ENCODE results near the gene UVSSA. TPM values are rescaled to one million over a fixed set of nuclear protein-coding genes. Genes with fewer than 3 reads are reported as not detected.

Gene UVSSA
- total RNA-seq, 1 experiment from 2014 or later: 40.4 TPM

DNA sequence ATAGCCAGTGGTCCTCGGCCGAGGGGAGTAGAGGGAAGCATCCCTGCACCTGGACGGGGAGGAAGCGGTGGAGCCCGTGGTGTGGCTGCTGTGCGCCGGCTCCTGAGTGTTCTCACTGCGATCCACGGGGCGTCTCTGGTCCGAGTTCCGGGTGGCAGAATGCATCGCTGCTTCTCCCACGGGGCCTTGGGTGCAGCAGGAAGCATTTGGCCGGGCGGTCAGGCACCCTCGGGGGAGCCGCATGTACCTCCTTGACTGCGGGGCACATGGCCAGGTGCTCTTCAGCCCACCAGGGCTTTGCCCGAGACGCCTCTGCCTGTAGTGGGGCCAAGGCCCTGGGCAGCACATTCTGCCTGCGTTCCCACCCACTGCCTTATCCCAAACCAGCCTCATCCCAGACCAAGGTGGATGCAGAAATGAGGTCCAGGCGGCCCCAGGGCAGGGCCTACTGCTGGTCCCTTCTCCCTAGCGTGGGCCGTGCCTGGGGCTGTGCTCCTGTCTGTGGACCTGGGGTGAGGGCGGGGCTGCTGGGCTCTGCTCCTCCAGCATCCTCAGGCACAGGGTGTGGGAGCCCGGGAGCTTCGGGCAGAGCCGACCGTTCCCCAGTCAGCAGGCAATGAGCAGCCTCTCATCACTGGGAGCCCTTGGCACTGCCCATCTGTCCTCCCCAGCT lies 31.7 kb downstream of the UVSSA start:
- H3K9me3 Mint-ChIP-seq: no peaks in the 10 kb centered on the region
- no peak for ATAC-seq
- peaks cover 3% of the 10 kb centered on the region; the same call in 1 of the 2 replicates for H3K36me3 Mint-ChIP-seq
- peak; percentile 8 for DNase-seq (ENCODE audit: low spot score)
- CTCF ChIA-PET: interaction anchor here (2.2 kb wide), 1 partner anchor 23 kb away, joined by 6 read pairs; no protein-coding TSS in a partner anchor
- TF ChIP-seq SMAD3 (CRISPR knock-in tag; IDR thresholded peaks at IDR 0.05; ENCODE audit: borderline replicate concordance): no peak
- TF ChIP-seq SOX15 (CRISPR knock-in tag; IDR thresholded peaks at IDR 0.05): no peak
- TF ChIP-seq, protein P1, sequence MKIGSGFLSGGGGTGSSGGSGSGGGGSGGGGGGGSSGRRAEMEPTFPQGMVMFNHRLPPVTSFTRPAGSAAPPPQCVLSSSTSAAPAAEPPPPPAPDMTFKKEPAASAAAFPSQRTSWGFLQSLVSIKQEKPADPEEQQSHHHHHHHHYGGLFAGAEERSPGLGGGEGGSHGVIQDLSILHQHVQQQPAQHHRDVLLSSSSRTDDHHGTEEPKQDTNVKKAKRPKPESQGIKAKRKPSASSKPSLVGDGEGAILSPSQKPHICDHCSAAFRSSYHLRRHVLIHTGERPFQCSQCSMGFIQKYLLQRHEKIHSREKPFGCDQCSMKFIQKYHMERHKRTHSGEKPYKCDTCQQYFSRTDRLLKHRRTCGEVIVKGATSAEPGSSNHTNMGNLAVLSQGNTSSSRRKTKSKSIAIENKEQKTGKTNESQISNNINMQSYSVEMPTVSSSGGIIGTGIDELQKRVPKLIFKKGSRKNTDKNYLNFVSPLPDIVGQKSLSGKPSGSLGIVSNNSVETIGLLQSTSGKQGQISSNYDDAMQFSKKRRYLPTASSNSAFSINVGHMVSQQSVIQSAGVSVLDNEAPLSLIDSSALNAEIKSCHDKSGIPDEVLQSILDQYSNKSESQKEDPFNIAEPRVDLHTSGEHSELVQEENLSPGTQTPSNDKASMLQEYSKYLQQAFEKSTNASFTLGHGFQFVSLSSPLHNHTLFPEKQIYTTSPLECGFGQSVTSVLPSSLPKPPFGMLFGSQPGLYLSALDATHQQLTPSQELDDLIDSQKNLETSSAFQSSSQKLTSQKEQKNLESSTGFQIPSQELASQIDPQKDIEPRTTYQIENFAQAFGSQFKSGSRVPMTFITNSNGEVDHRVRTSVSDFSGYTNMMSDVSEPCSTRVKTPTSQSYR (CRISPR knock-in tag; IDR thresholded peaks at IDR 0.05): no peak
- no peak for TF ChIP-seq FOXP1 (CRISPR knock-in tag; IDR thresholded peaks at IDR 0.05; ENCODE audit: borderline replicate concordance)
- no peak for TF ChIP-seq TEAD1 (CRISPR knock-in tag; IDR thresholded peaks at IDR 0.05)
- TF ChIP-seq EMX1 (CRISPR knock-in tag; IDR thresholded peaks at IDR 0.05): no peak
- no peak for TF ChIP-seq FOXK1 (CRISPR knock-in tag; IDR thresholded peaks at IDR 0.05)
- no peak for TF ChIP-seq MXD4 (CRISPR knock-in tag; IDR thresholded peaks at IDR 0.05; ENCODE audit: borderline replicate concordance)
- no peak for TF ChIP-seq NR1H2 (CRISPR knock-in tag; IDR thresholded peaks at IDR 0.05)
- no peak for TF ChIP-seq ATF3 (CRISPR knock-in tag; conservative IDR thresholded peaks at IDR 0.05)
- no peak for TF ChIP-seq CREM (CRISPR knock-in tag; IDR thresholded peaks at IDR 0.05)
- no peak for TF ChIP-seq GRHL2 (CRISPR knock-in tag; IDR thresholded peaks at IDR 0.05; ENCODE audit: insufficient replicate concordance, severe bottlenecking)
- TF ChIP-seq ZNF671 (CRISPR knock-in tag; IDR thresholded peaks at IDR 0.05): no peak
- TF ChIP-seq ATF1 (CRISPR knock-in tag; IDR thresholded peaks at IDR 0.05): no peak
- TF ChIP-seq, protein P2, sequence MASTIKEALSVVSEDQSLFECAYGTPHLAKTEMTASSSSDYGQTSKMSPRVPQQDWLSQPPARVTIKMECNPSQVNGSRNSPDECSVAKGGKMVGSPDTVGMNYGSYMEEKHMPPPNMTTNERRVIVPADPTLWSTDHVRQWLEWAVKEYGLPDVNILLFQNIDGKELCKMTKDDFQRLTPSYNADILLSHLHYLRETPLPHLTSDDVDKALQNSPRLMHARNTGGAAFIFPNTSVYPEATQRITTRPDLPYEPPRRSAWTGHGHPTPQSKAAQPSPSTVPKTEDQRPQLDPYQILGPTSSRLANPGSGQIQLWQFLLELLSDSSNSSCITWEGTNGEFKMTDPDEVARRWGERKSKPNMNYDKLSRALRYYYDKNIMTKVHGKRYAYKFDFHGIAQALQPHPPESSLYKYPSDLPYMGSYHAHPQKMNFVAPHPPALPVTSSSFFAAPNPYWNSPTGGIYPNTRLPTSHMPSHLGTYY (CRISPR knock-in tag; IDR thresholded peaks at IDR 0.05): no peak
- H3K27me3 Mint-ChIP-seq (ENCODE audit: low read depth): no peaks in the 10 kb centered on the region; the same call in 1 of the 2 replicates
- no peak overlapping the region for H3K4me3 Mint-ChIP-seq
- no peak overlapping the region for H3K27ac Mint-ChIP-seq
- no peaks in the 10 kb centered on the region for H3K4me1 Mint-ChIP-seq
- POLR2A ChIA-PET: no interaction called here

DNA sequence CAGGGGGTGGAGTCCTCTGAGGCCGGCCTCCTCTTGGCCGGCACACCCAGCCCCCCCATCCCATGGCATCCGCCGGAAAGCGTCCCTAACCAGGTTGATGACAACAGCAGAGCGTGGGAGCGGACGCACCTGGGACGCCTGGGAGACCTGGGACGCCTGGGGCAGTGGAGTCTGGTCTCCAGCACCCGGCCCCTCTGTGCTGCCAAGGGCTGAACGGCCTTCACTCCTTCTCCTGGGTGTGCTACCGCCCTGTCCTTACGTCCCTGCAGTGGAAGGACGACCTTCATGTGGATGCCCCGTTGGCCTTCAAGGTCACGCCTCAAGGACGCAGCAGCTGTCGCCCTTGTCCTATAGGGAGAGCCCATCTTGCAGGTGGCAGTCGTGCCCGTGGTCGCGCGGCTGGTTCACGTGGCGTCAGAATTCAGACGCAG lies 32.4 kb downstream of the UVSSA start:
- ChIA-PET POLR2A (no interaction called here), CTCF (no interaction called here)
- ATAC-seq (no peak), DNase-seq (ENCODE audit: low spot score) (peak; percentile 8)
- Mint-ChIP-seq H3K27ac (no peak overlapping the region), H3K4me3 (no peak overlapping the region), H3K27me3 (ENCODE audit: low read depth) (no peaks in the 10 kb centered on the region), H3K4me1 (no peaks in the 10 kb centered on the region), H3K9me3 (no peaks in the 10 kb centered on the region), H3K36me3 (no peaks in the 10 kb centered on the region)
- no peak for TF ChIP-seq NR1H2 (CRISPR knock-in tag; IDR thresholded peaks at IDR 0.05)
- TF ChIP-seq, protein P1 (CRISPR knock-in tag; IDR thresholded peaks at IDR 0.05): no peak
- TF ChIP-seq, protein P3, sequence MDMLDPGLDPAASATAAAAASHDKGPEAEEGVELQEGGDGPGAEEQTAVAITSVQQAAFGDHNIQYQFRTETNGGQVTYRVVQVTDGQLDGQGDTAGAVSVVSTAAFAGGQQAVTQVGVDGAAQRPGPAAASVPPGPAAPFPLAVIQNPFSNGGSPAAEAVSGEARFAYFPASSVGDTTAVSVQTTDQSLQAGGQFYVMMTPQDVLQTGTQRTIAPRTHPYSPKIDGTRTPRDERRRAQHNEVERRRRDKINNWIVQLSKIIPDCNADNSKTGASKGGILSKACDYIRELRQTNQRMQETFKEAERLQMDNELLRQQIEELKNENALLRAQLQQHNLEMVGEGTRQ (CRISPR knock-in tag; IDR thresholded peaks at IDR 0.05): no peak
- no peak for TF ChIP-seq RORB (CRISPR knock-in tag; IDR thresholded peaks at IDR 0.05)
- no peak for TF ChIP-seq FOXP4 (CRISPR knock-in tag; IDR thresholded peaks at IDR 0.05)
- TF ChIP-seq ATF6 (CRISPR knock-in tag; IDR thresholded peaks at IDR 0.05): no peak
- no peak for TF ChIP-seq ZNF138 (CRISPR knock-in tag; conservative IDR thresholded peaks at IDR 0.05)
- no peak for TF ChIP-seq NFATC4 (CRISPR knock-in tag; IDR thresholded peaks at IDR 0.05)
- no peak for TF ChIP-seq CBFB (CRISPR knock-in tag; IDR thresholded peaks at IDR 0.05; ENCODE audit: low read depth)
- TF ChIP-seq HMGA2 (CRISPR knock-in tag; IDR thresholded peaks at IDR 0.05): no peak
- TF ChIP-seq GRHL2 (CRISPR knock-in tag; IDR thresholded peaks at IDR 0.05; ENCODE audit: insufficient replicate concordance, severe bottlenecking): no peak
- no peak for TF ChIP-seq SP1 (CRISPR knock-in tag; conservative IDR thresholded peaks at IDR 0.05)
